Panc1 (cell line): ENCODE measurements around the gene SUPT6H.

Experiments
- POLR2AphosphoS5 ChIP-seq: IDR thresholded peaks from 2 replicates; pipeline ENCODE4 v1.6.1; 2012; ENCODE audit warnings: mild to moderate bottlenecking, low read depth, low read length, moderate library complexity
- TF ChIP-seq, protein P1 (sequence below): fragments of 450-650 bp; IDR thresholded peaks from 2 replicates; pipeline ENCODE4 v1.5.1; 2017; ENCODE audit warnings: mild to moderate bottlenecking

DNA sequence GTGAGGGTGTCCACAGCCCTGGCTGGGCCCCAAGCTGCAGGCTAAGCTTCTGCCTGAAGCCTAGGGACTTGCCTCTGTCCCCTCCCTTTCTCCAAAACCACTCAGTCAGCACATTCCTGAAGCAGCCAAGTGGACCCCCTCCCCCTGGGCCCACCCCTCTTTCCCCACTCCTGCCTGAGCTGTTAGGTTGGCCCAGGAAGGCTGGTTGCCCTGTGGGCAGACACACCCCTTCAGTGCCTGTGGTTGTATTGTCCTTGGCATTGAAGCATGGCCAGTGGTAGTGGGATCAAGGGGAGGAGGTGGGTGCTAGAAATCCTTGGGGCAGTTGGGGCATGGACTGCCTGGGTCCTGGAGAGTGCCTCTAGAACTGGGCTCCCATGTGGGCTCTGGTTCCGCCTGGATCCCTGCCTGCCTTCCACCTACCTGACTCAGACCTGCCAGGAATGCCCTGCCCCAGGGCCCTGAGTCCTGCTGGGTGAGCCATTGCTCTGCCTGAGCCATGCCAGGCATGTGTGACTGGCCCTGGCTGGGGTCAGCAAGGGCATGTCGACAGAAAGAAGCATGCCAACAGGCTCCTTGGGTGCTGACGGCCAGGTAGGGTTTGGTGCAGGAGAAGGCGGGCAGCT, 83.9 kb downstream of the SUPT6H start:
- TF ChIP-seq, protein P1, sequence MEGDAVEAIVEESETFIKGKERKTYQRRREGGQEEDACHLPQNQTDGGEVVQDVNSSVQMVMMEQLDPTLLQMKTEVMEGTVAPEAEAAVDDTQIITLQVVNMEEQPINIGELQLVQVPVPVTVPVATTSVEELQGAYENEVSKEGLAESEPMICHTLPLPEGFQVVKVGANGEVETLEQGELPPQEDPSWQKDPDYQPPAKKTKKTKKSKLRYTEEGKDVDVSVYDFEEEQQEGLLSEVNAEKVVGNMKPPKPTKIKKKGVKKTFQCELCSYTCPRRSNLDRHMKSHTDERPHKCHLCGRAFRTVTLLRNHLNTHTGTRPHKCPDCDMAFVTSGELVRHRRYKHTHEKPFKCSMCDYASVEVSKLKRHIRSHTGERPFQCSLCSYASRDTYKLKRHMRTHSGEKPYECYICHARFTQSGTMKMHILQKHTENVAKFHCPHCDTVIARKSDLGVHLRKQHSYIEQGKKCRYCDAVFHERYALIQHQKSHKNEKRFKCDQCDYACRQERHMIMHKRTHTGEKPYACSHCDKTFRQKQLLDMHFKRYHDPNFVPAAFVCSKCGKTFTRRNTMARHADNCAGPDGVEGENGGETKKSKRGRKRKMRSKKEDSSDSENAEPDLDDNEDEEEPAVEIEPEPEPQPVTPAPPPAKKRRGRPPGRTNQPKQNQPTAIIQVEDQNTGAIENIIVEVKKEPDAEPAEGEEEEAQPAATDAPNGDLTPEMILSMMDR, result no peak
- no peak for TF ChIP-seq POLR2AphosphoS5
